ENCODE data around the gene CD81. TPM values are rescaled to one million over a fixed set of nuclear protein-coding genes. Genes with fewer than 3 reads are reported as not detected.

Gene CD81
- total RNA-seq, 4 donors from 2014 or later, result 110 to 265 (median 125) TPM

- no peak for TF ChIP-seq POLR2A (IDR thresholded peaks at IDR 0.05)
- no peak for TF ChIP-seq CTCF (IDR thresholded peaks at IDR 0.05)
- no peak overlapping the region for H3K27ac ChIP-seq
- H3K36me3 ChIP-seq, result no peaks in the 10 kb centered on the region
- no peaks in the 10 kb centered on the region for H3K9me3 ChIP-seq
- H3K4me1 ChIP-seq, result no peaks in the 10 kb centered on the region
- intact Hi-C loops (cut with DNase I), result no loop called here
- 79 to 84% methylated on average over 8 to 10 of the region's 11 CpGs for WGBS, 2 donors
- no peak overlapping the region for H3K4me3 ChIP-seq
- DNase-seq, result no peak
- peaks cover 0 to 35% (median 0%) of the 10 kb centered on the region in 4 donors for H3K27me3 ChIP-seq
Observed at GRCh38 chr11:2434506-2435255, 57.6 kb downstream of the CD81 start.

GRCh38 chr11:2435288-2436012 lies 58.3 kb downstream of the CD81 start:
- no peaks in the 10 kb centered on the region for H3K36me3 ChIP-seq
- WGBS, 2 donors, result 86 to 87% methylated on average over 12 of the region's 12 CpGs
- peaks cover 0 to 43% (median 0%) of the 10 kb centered on the region in 4 donors for H3K27me3 ChIP-seq
- intact Hi-C loops (cut with DNase I), result no loop called here
- no peak overlapping the region for H3K27ac ChIP-seq
- H3K4me1 ChIP-seq, result no peaks in the 10 kb centered on the region
- H3K9me3 ChIP-seq, result no peaks in the 10 kb centered on the region
- no peak for DNase-seq
- no peak for TF ChIP-seq CTCF (IDR thresholded peaks at IDR 0.05)
- TF ChIP-seq POLR2A (IDR thresholded peaks at IDR 0.05), result no peak
- H3K4me3 ChIP-seq, result no peak overlapping the region

- DNase-seq, result no peak
- H3K4me3 ChIP-seq, result no peak overlapping the region
- H3K4me1 ChIP-seq, result no peaks in the 10 kb centered on the region
- H3K9me3 ChIP-seq, result no peaks in the 10 kb centered on the region
- H3K36me3 ChIP-seq, result no peaks in the 10 kb centered on the region
- 65 to 80% methylated on average over 4 of the region's 10 CpGs for WGBS, 2 donors
- intact Hi-C loops (cut with DNase I), result no loop called here
- TF ChIP-seq POLR2A (IDR thresholded peaks at IDR 0.05) (no peak), CTCF (IDR thresholded peaks at IDR 0.05) (no peak)
- no peak overlapping the region for H3K27ac ChIP-seq
- peaks cover 0 to 49% (median 0%) of the 10 kb centered on the region in 4 donors for H3K27me3 ChIP-seq
Observed at GRCh38 chr11:2436013-2436520, 59.0 kb downstream of the CD81 start.

- TF ChIP-seq POLR2A (IDR thresholded peaks at IDR 0.05) (no peak), CTCF (IDR thresholded peaks at IDR 0.05) (no peak)
- no peak for DNase-seq
- Histone ChIP-seq H3K27ac (no peak overlapping the region), H3K4me1 (no peaks in the 10 kb centered on the region), H3K36me3 (no peaks in the 10 kb centered on the region), H3K9me3 (no peaks in the 10 kb centered on the region), H3K27me3 (peaks cover 0 to 54% (median 0%) of the 10 kb centered on the region in 4 donors), H3K4me3 (no peak overlapping the region)
- intact Hi-C loops (cut with DNase I), result no loop called here
- WGBS, 2 donors, result 68% methylated on average over 5 of the region's 13 CpGs; no CpG with 5 or more reads in 1 of the 2 donors
Observed at GRCh38 chr11:2436521-2437031, 59.5 kb downstream of the CD81 start.

GRCh38 chr11:2437516-2437915 lies 60.4 kb downstream of the CD81 start:
- H3K4me1 ChIP-seq, result no peaks in the 10 kb centered on the region
- H3K4me3 ChIP-seq, result no peak overlapping the region
- no peak overlapping the region for H3K27ac ChIP-seq
- no peaks in the 10 kb centered on the region for H3K9me3 ChIP-seq
- TF ChIP-seq CTCF (IDR thresholded peaks at IDR 0.05), result no peak
- TF ChIP-seq POLR2A (IDR thresholded peaks at IDR 0.05), result no peak
- no peaks in the 10 kb centered on the region for H3K36me3 ChIP-seq
- WGBS, 2 donors, result 71 to 87% methylated on average over 2 to 4 of the region's 4 CpGs
- intact Hi-C loops (cut with DNase I), result no loop called here
- peaks cover 0 to 59% (median 0%) of the 10 kb centered on the region in 4 donors for H3K27me3 ChIP-seq
- no peak for DNase-seq
